ENCODE data around the gene BMP8B.
A peak's percentile ranks its signal among the peaks of the same experiment; 100 is the strongest.

The BMP8B gene

GRCh38 chr1:39726600-39726999, 62.1 kb downstream of the BMP8B start:
- TF ChIP-seq ZNF660 (tag by site-specific recombination; IDR thresholded peaks at IDR 0.05) = no peak
- TF ChIP-seq ZNF626 (tag by site-specific recombination; IDR thresholded peaks at IDR 0.05) = no peak
- no peak for TF ChIP-seq PBX3 (CRISPR knock-in tag; IDR thresholded peaks at IDR 0.05)
- no peak for TF ChIP-seq KLF16 (tag by site-specific recombination; IDR thresholded peaks at IDR 0.05)
- TF ChIP-seq PRDM1 (tag by site-specific recombination; IDR thresholded peaks at IDR 0.05) = no peak
- no peak for TF ChIP-seq SETDB1 (IDR thresholded peaks at IDR 0.05; ENCODE audit: insufficient read length, low read length)
- TF ChIP-seq MZF1 (tag by site-specific recombination; IDR thresholded peaks at IDR 0.05; ENCODE audit: borderline replicate concordance) = no peak
- no peak for TF ChIP-seq GLI2 (tag by site-specific recombination; IDR thresholded peaks at IDR 0.05; ENCODE audit: borderline replicate concordance, low read depth)
- TF ChIP-seq ZSCAN18 (tag by site-specific recombination; IDR thresholded peaks at IDR 0.05) = no peak
- TF ChIP-seq ZNF239 (tag by site-specific recombination; IDR thresholded peaks at IDR 0.05) = no peak
- TF ChIP-seq ZNF791 (tag by site-specific recombination; IDR thresholded peaks at IDR 0.05) = no peak
- TF ChIP-seq BCL11B (tag by site-specific recombination; IDR thresholded peaks at IDR 0.05; ENCODE audit: low read depth) = no peak
- no peak for TF ChIP-seq ZBTB7A (tag by site-specific recombination; IDR thresholded peaks at IDR 0.05; ENCODE audit: low read depth)
- TF ChIP-seq IKZF3 (tag by site-specific recombination; IDR thresholded peaks at IDR 0.05) = no peak
- TF ChIP-seq ZNF394 (tag by site-specific recombination; IDR thresholded peaks at IDR 0.05; ENCODE audit: borderline replicate concordance) = no peak
- TF ChIP-seq, protein P1, sequence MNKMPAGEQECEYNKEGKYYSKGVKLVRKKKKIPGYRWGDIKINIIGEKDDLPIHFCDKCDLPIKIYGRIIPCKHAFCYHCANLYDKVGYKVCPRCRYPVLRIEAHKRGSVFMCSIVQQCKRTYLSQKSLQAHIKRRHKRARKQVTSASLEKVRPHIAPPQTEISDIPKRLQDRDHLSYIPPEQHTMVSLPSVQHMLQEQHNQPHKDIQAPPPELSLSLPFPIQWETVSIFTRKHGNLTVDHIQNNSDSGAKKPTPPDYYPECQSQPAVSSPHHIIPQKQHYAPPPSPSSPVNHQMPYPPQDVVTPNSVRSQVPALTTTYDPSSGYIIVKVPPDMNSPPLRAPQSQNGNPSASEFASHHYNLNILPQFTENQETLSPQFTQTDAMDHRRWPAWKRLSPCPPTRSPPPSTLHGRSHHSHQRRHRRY (tag by site-specific recombination; IDR thresholded peaks at IDR 0.05) = no peak
- no peak for TF ChIP-seq ZFP69B (tag by site-specific recombination; IDR thresholded peaks at IDR 0.05)
- TF ChIP-seq ZNF654 (tag by site-specific recombination; IDR thresholded peaks at IDR 0.05; ENCODE audit: low read depth) = no peak
- ChIA-PET POLR2A (interaction anchor here (1.2 kb wide), 1 partner anchor 12 kb away, joined by 3 read pairs; the partner anchor contains the start of gene PPIE), CTCF (interaction anchor here (0.8 kb wide), 1 partner anchor 10 kb away, joined by 3 read pairs; no protein-coding TSS in a partner anchor)
- Histone ChIP-seq H3K27ac (ENCODE audit: extremely low read depth, low read depth, low read length) (no peak overlapping the region), H3K9me3 (ENCODE audit: control insufficient read depth, insufficient read depth, low read depth, low read length) (no peaks in the 10 kb centered on the region), H3K4me1 (ENCODE audit: control insufficient read depth, insufficient read depth, low read length) (no peaks in the 10 kb centered on the region), H3K36me3 (ENCODE audit: control insufficient read depth in 2 of 2, insufficient read depth in 1 of 2, low read length in 2 of 2) (no peaks in the 10 kb centered on the region), H3K4me3 (ENCODE audit: low read depth, low read length) (no peak overlapping the region)

- CTCF ChIA-PET = interaction anchor here (0.6 to 0.8 kb wide), 2 partner anchors 114 to 613 kb away, joined by 3 read pairs; no protein-coding TSS in a partner anchor
- no peak overlapping the region for H3K27ac ChIP-seq (ENCODE audit: extremely low read depth, low read depth, low read length)
- H3K36me3 ChIP-seq (ENCODE audit: control insufficient read depth in 2 of 2, insufficient read depth in 1 of 2, low read length in 2 of 2) = no peaks in the 10 kb centered on the region
- POLR2A ChIA-PET = no interaction called here
- TF ChIP-seq ZNF350 (tag by site-specific recombination; IDR thresholded peaks at IDR 0.05) = no peak
- peak; percentile 2; the same call in 1 of the 2 replicates for TF ChIP-seq ZNF112 (tag by site-specific recombination; IDR thresholded peaks at IDR 0.05)
- no peaks in the 10 kb centered on the region for H3K4me1 ChIP-seq (ENCODE audit: control insufficient read depth, insufficient read depth, low read length)
- no peak overlapping the region for H3K4me3 ChIP-seq (ENCODE audit: low read depth, low read length)
- H3K9me3 ChIP-seq (ENCODE audit: control insufficient read depth, insufficient read depth, low read depth, low read length) = no peaks in the 10 kb centered on the region
Measured at GRCh38 chr1:39722495-39722894, 66.2 kb downstream of the BMP8B start.
